ENCODE measurements around the gene TYW5. TPM values are rescaled to one million over a fixed set of nuclear protein-coding genes. Genes with fewer than 3 reads are reported as not detected.

The TYW5 gene
- total RNA-seq, 1 donor, result 7.6 TPM

GRCh38 chr2:199991691-199992090, 36.4 kb upstream of the TYW5 start:
- Histone ChIP-seq H3K79me2 (ENCODE audit: insufficient read depth, low read length) (no peaks in the 10 kb centered on the region), H3K27me3 (ENCODE audit: insufficient read depth, low read length) (no peaks in the 10 kb centered on the region), H4K20me1 (ENCODE audit: insufficient read depth, low read length) (no peaks in the 10 kb centered on the region), H2AFZ (ENCODE audit: low read length) (no peak overlapping the region), H3K4me3 (ENCODE audit: insufficient read depth, low read length) (no peak overlapping the region), H3K36me3 (ENCODE audit: insufficient read depth, low read length) (no peaks in the 10 kb centered on the region), H3K9me3 (ENCODE audit: low read depth, low read length) (no peaks in the 10 kb centered on the region), H3K4me1 (ENCODE audit: insufficient read depth, low read length) (peaks cover 10% of the 10 kb centered on the region), H3K4me2 (ENCODE audit: insufficient read depth, low read length) (no peak overlapping the region), H3K27ac (ENCODE audit: low read depth, low read length) (no peak overlapping the region)
- TF ChIP-seq, protein P1, sequence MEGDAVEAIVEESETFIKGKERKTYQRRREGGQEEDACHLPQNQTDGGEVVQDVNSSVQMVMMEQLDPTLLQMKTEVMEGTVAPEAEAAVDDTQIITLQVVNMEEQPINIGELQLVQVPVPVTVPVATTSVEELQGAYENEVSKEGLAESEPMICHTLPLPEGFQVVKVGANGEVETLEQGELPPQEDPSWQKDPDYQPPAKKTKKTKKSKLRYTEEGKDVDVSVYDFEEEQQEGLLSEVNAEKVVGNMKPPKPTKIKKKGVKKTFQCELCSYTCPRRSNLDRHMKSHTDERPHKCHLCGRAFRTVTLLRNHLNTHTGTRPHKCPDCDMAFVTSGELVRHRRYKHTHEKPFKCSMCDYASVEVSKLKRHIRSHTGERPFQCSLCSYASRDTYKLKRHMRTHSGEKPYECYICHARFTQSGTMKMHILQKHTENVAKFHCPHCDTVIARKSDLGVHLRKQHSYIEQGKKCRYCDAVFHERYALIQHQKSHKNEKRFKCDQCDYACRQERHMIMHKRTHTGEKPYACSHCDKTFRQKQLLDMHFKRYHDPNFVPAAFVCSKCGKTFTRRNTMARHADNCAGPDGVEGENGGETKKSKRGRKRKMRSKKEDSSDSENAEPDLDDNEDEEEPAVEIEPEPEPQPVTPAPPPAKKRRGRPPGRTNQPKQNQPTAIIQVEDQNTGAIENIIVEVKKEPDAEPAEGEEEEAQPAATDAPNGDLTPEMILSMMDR (IDR thresholded peaks at IDR 0.05; ENCODE audit: extremely low read depth, low read depth, low read length), result no peak
- no peak for DNase-seq (ENCODE audit: insufficient read length, low spot score, missing footprints)

DNA sequence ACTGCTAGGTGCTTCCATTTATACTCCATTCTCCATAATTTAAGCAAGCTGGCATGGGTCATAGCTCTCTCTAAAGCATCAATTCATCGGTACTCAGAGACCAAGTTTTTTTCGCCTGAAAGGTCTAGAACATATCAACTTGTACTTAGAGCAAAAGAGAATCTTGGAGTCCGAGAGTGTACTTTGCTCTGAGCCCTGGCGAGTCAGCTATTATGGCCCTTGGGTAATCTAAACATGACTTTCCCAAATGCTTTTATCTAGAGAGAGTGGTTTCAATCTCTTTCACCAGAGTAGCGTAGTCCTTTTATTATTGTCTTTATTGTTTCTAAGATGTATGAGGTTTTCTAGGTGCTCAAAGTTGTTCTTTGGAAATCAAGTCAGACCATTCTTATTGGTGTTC, 34.5 kb upstream of the TYW5 start:
- Histone ChIP-seq H3K4me1 (ENCODE audit: insufficient read depth, low read length) (peaks cover 10% of the 10 kb centered on the region), H2AFZ (ENCODE audit: low read length) (no peak overlapping the region), H3K36me3 (ENCODE audit: insufficient read depth, low read length) (no peaks in the 10 kb centered on the region), H3K79me2 (ENCODE audit: insufficient read depth, low read length) (no peaks in the 10 kb centered on the region), H3K4me2 (ENCODE audit: insufficient read depth, low read length) (no peak overlapping the region), H3K4me3 (ENCODE audit: insufficient read depth, low read length) (no peak overlapping the region), H3K27ac (ENCODE audit: low read depth, low read length) (no peak overlapping the region), H4K20me1 (ENCODE audit: insufficient read depth, low read length) (no peaks in the 10 kb centered on the region), H3K27me3 (ENCODE audit: insufficient read depth, low read length) (no peaks in the 10 kb centered on the region), H3K9me3 (ENCODE audit: low read depth, low read length) (no peaks in the 10 kb centered on the region)
- no peak for DNase-seq (ENCODE audit: insufficient read length, low spot score, missing footprints)
- TF ChIP-seq, protein P1 (IDR thresholded peaks at IDR 0.05; ENCODE audit: extremely low read depth, low read depth, low read length), result no peak

DNA sequence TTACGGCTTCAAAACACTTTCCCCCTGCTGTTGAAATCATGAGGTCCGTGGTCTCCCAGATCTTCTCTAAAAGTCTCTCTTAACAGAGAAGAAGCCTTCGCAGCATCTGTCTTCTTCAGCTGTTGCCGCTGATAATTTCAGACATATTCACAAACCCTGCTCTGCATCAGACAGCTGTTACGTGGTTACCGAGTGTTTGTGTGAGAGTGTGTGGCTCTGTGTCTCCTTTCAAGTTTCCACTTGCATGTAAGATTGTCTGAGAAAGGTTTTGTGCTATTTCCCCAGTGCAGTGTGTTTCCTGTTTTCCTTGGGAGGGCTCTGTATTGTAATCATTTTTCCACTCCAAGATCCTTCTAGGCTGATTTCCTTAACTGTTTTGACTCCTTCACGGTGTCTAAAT, 32.9 kb upstream of the TYW5 start:
- H2AFZ ChIP-seq (ENCODE audit: low read length), result peak overlapping the region; percentile 79
- no peaks in the 10 kb centered on the region for H3K36me3 ChIP-seq (ENCODE audit: insufficient read depth, low read length)
- no peaks in the 10 kb centered on the region for H4K20me1 ChIP-seq (ENCODE audit: insufficient read depth, low read length)
- no peaks in the 10 kb centered on the region for H3K27me3 ChIP-seq (ENCODE audit: insufficient read depth, low read length)
- H3K4me3 ChIP-seq (ENCODE audit: insufficient read depth, low read length), result peak overlapping the region; percentile 26
- H3K27ac ChIP-seq (ENCODE audit: low read depth, low read length), result no peak overlapping the region
- H3K4me2 ChIP-seq (ENCODE audit: insufficient read depth, low read length), result peak overlapping the region; percentile 59
- TF ChIP-seq, protein P1 (IDR thresholded peaks at IDR 0.05; ENCODE audit: extremely low read depth, low read depth, low read length), result no peak
- peaks cover 10% of the 10 kb centered on the region for H3K4me1 ChIP-seq (ENCODE audit: insufficient read depth, low read length)
- no peaks in the 10 kb centered on the region for H3K79me2 ChIP-seq (ENCODE audit: insufficient read depth, low read length)
- DNase-seq (ENCODE audit: insufficient read length, low spot score, missing footprints), result no peak
- no peaks in the 10 kb centered on the region for H3K9me3 ChIP-seq (ENCODE audit: low read depth, low read length)

- H3K4me1 ChIP-seq (ENCODE audit: insufficient read depth, low read length), result peaks cover 10% of the 10 kb centered on the region
- peak overlapping the region; percentile 59 for H3K4me2 ChIP-seq (ENCODE audit: insufficient read depth, low read length)
- H3K27me3 ChIP-seq (ENCODE audit: insufficient read depth, low read length), result no peaks in the 10 kb centered on the region
- no peaks in the 10 kb centered on the region for H3K9me3 ChIP-seq (ENCODE audit: low read depth, low read length)
- no peak overlapping the region for H3K27ac ChIP-seq (ENCODE audit: low read depth, low read length)
- TF ChIP-seq, protein P1 (IDR thresholded peaks at IDR 0.05; ENCODE audit: extremely low read depth, low read depth, low read length), result no peak
- DNase-seq (ENCODE audit: insufficient read length, low spot score, missing footprints), result no peak
- H4K20me1 ChIP-seq (ENCODE audit: insufficient read depth, low read length), result no peaks in the 10 kb centered on the region
- H3K36me3 ChIP-seq (ENCODE audit: insufficient read depth, low read length), result no peaks in the 10 kb centered on the region
- no peak overlapping the region for H3K4me3 ChIP-seq (ENCODE audit: insufficient read depth, low read length)
- H3K79me2 ChIP-seq (ENCODE audit: insufficient read depth, low read length), result no peaks in the 10 kb centered on the region
- H2AFZ ChIP-seq (ENCODE audit: low read length), result peak overlapping the region; percentile 79
Measured at GRCh38 chr2:199987586-199987985, 32.3 kb upstream of the TYW5 start.

Measured in osteoblast (primary cell).